BLaER1 treated with 17β-estradiol and CSF1 and Interleukin-3, amounts not matched to agents 10 nM and 100 nM (cell line): Measurements from ENCODE around the gene COG2.

Experiments
- H3K27ac ChIP-seq, 11 experiments: shearing (Covaris generic); formaldehyde crosslinking; 2 replicates each; pipeline ENCODE4 v1.8.1; 2022
- H3K27me3 ChIP-seq, 11 experiments: shearing (Covaris generic); formaldehyde crosslinking; 2 replicates each; pipeline ENCODE4 v1.8.1; 2022
- H3K36me3 ChIP-seq, 11 experiments: shearing (Covaris generic); formaldehyde crosslinking; 2 replicates each; pipeline ENCODE4 v1.8.1; 2022
- H3K4me1 ChIP-seq, 10 experiments: shearing (Covaris generic); formaldehyde crosslinking; 2 replicates each; pipeline ENCODE4 v1.8.1; 2022
- H3K4me2 ChIP-seq, 11 experiments: shearing (Covaris generic); formaldehyde crosslinking; 2 replicates each; pipeline ENCODE4 v1.8.1; 2022
- H3K4me3 ChIP-seq, 10 experiments: shearing (Covaris generic); formaldehyde crosslinking; 2 replicates each; pipeline ENCODE4 v1.8.1; 2022
- H3K9ac ChIP-seq, 11 experiments: shearing (Covaris generic); formaldehyde crosslinking; 2 replicates each; pipeline ENCODE4 v1.8.1; 2022
- H3K9me3 ChIP-seq, 11 experiments: shearing (Covaris generic); formaldehyde crosslinking; replicated peaks in 1 of 11; 2 replicates each; pipeline ENCODE4 v1.8.1; 2022
- H4K20me1 ChIP-seq, 11 experiments: shearing (Covaris generic); formaldehyde crosslinking; 2 replicates each; pipeline ENCODE4 v1.8.1; 2022
- Cebpa-rat ChIP-seq, 11 experiments: shearing (Covaris generic); IDR thresholded peaks; 2 replicates each; pipeline ENCODE4 v1.8.1; 2022

Gene COG2

DNA sequence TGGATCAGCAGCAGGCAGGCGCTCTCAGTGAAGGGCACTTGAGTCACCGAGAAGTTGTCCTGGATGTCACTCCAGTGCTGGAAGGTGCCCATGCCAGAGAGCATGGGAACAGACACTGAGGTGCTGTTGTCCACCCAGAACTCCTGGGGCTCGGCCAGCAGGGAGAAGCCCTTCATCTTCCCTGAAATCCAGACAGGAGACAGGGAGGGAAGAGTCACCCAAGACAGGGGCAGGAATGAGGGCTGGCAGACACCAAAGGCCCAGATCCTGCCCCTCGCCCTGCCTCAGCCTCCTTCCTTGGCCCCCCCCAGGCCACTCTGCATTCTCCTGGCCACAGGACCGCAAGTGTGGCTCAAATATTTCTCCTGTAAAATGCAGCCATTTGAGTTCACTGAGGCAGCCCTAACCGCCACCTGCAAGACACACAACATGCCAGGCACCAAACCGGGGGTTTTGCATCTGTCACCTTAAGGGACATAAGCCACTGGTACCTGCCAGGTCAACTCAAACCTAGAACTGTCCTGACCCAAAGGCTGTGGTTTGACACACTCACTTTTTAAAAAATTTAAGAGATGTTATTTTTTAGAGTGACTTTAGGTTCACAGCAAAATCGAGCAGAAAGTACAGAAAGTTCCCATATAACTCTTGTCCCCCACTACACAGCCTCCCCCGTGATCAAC, 63.9 kb downstream of the COG2 start:
- H4K20me1 ChIP-seq, result no peaks in the 10 kb centered on the region
- peaks cover 0 to 18% (median 13%) of the 10 kb centered on the region in 10 experiments; a peak in 16 of 20 replicates for H3K4me1 ChIP-seq
- no peak overlapping the region for H3K27ac ChIP-seq
- TF ChIP-seq Cebpa-rat (IDR thresholded peaks at IDR 0.05), result no peak
- H3K9me3 ChIP-seq, result no peaks in the 10 kb centered on the region
- H3K4me3 ChIP-seq, result no peak overlapping the region
- H3K4me2 ChIP-seq, result no peak overlapping the region
- no peaks in the 10 kb centered on the region for H3K36me3 ChIP-seq
- no peak overlapping the region for H3K9ac ChIP-seq
- no peaks in the 10 kb centered on the region for H3K27me3 ChIP-seq

DNA sequence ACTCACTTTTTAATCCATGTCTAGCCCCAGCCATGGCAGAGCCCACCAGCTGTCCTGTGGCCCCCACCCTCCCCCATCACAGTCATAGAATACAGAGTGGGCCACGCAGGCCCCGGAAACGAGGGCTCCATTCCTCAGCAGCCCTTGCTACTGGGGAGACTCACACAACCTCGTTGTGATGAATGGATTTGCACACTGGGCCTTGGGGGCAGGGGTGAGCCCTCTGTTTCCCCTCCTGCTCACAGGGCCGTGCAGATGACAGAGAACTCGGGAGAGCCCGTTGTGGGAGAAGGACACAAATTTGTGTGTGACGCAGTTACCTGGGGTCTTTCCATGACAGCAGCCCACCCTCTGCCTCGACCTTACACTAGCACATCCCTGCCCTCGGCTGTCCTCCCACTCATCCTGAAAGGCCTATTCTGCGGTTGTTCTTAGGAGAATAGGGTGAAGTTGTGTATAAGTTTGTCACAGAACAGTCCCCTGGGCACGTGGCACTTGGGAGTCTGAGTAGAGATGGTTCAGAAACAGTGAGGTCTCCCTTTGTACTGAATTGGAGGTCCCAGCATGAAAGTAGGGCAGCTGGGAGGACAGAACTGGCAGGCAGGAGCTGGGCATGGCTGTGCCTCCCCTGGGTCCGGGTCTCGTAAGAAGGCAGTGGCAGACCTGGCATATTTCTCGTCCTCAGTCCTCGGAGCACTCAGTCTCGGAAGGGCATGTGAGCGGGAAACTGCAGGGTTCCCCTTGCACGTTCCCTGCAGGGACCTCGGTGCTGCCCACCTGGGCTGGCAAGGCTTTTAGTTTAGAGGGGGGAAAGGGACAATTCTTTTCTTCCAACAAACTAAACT, 64.8 kb downstream of the COG2 start:
- Histone ChIP-seq H3K9me3 (no peaks in the 10 kb centered on the region), H3K4me2 (peak overlapping the region in 6 of 11 experiments; percentile 39 to 68 (median 50); a peak in 4 of 22 replicates), H4K20me1 (no peaks in the 10 kb centered on the region), H3K4me1 (peaks cover 0 to 18% (median 13%) of the 10 kb centered on the region in 10 experiments; a peak in 16 of 20 replicates), H3K4me3 (no peak overlapping the region), H3K36me3 (no peaks in the 10 kb centered on the region), H3K27ac (no peak overlapping the region), H3K9ac (no peak overlapping the region), H3K27me3 (no peaks in the 10 kb centered on the region)
- no peak; a peak in 1 of 22 replicates for TF ChIP-seq Cebpa-rat (IDR thresholded peaks at IDR 0.05)

DNA sequence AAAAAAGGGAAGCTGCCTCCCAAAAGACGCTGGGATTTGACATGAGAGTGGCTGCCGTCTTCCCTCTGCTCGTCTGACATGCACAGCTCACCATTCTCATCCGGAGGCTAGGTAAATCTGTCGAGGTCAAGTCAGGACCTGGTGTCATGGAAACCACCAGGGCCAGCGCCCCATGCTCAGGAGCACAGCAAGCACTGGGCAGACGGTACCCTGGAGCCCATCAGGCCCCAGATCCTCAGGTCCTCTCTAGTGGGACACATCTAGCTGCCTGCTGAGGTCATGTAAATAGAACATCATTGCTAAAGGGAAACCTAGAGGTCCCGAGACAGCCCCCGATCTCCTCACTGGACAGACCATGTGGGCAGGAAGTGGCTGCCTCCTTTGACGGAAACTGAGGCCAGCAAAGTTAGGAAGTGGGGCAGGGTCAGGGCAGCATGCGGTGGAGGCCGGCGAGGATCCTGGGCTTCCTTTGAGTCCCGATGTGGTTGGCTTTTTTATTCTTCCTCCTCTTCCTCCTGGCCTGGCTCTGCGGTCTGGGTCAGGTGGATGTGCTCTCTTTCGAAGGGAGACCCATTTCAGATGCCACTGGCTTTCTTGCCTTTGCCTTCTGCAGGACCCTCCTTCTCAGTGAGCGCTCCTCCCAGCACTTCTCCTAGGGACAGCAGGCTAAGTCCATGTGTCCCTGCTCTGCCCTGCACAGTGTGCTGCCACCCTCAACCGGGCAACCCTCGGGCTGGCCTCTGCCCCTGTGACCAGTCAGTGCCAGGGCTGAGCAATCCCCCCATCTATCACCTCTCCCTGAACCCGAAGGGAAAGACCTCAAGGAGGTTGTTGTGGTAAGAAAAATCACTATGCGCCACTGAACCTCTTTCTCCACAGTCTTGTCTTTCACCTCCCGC, 65.7 kb downstream of the COG2 start:
- Histone ChIP-seq H3K4me3 (no peak overlapping the region), H3K4me1 (peaks cover 0 to 17% (median 13%) of the 10 kb centered on the region in 10 experiments; a peak in 16 of 20 replicates), H3K9ac (no peak overlapping the region), H4K20me1 (no peaks in the 10 kb centered on the region), H3K27me3 (no peaks in the 10 kb centered on the region), H3K36me3 (no peaks in the 10 kb centered on the region), H3K4me2 (peak overlapping the region; percentile 16 to 68 (median 48); a peak in 20 of 22 replicates), H3K9me3 (no peaks in the 10 kb centered on the region), H3K27ac (no peak overlapping the region)
- TF ChIP-seq Cebpa-rat (IDR thresholded peaks at IDR 0.05), result no peak; a peak in 1 of 22 replicates

DNA sequence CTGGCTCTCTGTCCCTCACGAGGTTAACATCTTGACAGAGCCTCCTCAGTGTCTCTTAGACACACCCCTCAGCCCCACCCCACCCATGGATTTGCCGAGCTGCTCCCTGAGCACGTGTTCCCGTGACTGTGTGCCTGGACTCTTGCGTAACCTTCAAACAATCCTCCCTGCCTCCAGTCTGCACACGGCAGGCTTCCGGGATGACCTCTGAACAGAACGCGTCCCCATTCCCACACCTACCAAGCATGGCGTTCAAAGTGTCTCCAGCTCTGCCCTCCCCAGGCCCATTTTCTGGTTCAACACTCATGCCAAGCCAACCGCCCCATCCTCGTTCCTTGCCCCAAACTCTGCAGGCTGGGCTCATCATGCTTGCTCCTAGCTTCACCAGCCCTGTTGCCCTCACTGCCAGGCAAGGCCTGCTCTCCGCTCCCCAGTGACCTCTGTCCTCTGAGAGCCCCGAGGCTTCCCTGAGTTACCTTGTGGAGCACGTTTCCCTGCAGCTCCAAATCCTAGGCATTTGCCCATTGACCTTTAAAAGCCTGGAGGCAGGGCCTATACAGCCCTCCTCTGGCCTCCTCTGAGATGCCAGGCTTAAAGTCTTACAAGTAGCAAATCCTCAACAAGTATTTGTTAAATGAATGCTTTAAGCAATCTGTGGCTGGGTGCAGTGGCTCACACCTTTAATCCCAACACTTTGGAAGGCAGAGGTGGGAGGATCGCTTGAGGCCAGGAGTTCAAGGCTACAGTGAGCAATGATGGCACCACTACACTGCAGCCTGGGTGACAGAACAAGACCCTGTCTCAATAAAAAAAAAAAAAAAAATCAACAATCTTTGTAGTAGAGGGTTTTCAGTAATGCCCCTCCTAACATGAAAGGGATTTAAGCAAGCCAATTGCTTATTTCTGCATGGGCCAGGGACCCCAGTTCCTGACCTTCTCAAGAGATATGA, 66.6 kb downstream of the COG2 start:
- Histone ChIP-seq H3K36me3 (no peaks in the 10 kb centered on the region), H3K4me3 (no peak overlapping the region), H3K27me3 (no peaks in the 10 kb centered on the region), H3K4me1 (peaks cover 2 to 12% (median 9%) of the 10 kb centered on the region in 10 experiments; a peak in 17 of 20 replicates), H3K9me3 (no peaks in the 10 kb centered on the region), H3K4me2 (peak overlapping the region in 1 of 11 experiments; percentile 57; a peak in 2 of 22 replicates), H3K9ac (no peak overlapping the region), H3K27ac (no peak overlapping the region), H4K20me1 (no peaks in the 10 kb centered on the region)
- TF ChIP-seq Cebpa-rat (IDR thresholded peaks at IDR 0.05), result 0 out of 22 replicates have a peak, but pooled peaks of 2 of the 11 experiments have one; percentile 28 to 30

DNA sequence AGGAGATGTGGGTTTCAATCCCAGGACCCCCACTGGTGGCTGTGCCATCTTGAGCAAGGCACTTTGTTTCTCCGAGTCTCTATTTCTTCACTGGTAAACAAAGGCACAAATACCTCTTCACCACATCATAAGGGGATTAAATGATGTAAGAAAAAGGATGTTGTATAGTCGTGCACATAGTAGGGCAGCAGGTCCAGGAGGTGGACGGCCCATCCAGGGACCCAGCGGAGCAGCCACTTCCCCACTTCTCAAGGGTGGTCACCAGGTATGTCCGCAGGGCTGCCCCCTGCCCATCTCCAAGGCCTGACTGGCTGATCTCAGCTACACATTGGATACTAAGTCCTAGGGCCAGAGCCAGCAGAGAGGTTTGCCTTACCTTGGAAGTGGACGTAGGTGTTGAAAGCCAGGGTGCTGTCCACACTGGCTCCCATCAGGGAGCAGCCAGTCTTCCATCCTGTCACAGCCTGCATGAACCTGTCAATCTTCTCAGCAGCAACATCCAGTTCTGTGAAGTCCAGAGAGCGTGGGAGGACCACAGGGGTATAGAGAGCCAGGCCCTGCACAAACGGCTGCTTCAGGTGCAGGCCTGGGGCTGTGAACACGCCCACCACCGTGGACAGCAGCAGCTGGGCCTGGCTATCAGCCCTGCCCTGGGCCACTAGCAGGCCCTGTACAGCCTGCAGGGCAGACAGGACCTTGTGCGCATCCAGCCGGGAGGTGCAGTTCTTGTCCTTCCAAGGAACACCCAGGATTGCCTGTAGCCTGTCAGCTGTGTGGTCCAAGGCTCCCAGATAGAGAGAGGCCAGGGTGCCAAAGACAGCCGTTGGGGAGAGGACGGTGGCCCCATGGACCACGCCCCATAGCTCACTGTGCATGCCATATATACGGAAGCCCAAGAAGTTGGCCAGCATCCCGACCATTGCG, 67.6 kb downstream of the COG2 start:
- Histone ChIP-seq H3K27ac (no peak overlapping the region), H4K20me1 (no peaks in the 10 kb centered on the region), H3K4me3 (no peak overlapping the region)

DNA sequence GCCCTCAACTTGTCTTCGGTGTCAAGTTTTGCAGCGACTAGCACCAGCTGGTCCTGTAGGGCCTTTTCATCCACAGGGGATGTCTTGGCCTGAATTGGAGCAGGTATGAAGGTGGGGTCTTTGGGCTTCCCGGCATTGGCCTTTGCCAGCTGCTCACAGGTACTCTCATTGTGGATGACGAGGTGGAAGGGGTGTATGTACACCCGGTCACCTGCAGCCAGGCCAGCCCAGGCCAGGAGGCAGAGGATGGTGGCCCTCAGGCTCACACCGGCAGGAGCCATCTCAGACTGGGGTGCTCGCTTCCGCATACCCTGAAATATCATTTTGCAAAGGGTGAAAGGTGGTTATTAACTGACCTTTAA, 68.2 kb downstream of the COG2 start:
- H3K27me3 ChIP-seq, result no peaks in the 10 kb centered on the region
- H3K4me1 ChIP-seq, result peaks cover 5 to 12% (median 10%) of the 10 kb centered on the region in 10 experiments; a peak in 17 of 20 replicates
- H3K9ac ChIP-seq, result no peak overlapping the region
- TF ChIP-seq Cebpa-rat (IDR thresholded peaks at IDR 0.05), result no peak
- no peaks in the 10 kb centered on the region for H3K36me3 ChIP-seq
- H3K9me3 ChIP-seq, result peaks cover 0 to 2% (median under 1%) of the 10 kb centered on the region in 11 experiments; a peak in 4 of 22 replicates
- H3K4me3 ChIP-seq, result no peak overlapping the region
- H3K27ac ChIP-seq, result no peak overlapping the region
- H3K4me2 ChIP-seq, result no peak overlapping the region
- no peaks in the 10 kb centered on the region for H4K20me1 ChIP-seq

More for the DNA sequence above, 67.6 kb downstream of the COG2 start:
- H3K9me3 ChIP-seq, result no peaks in the 10 kb centered on the region
- H3K36me3 ChIP-seq, result no peaks in the 10 kb centered on the region
- H3K4me2 ChIP-seq, result no peak overlapping the region
- no peak for TF ChIP-seq Cebpa-rat (IDR thresholded peaks at IDR 0.05)
- no peaks in the 10 kb centered on the region for H3K27me3 ChIP-seq
- no peak overlapping the region for H3K9ac ChIP-seq
- peaks cover 5 to 12% (median 10%) of the 10 kb centered on the region in 10 experiments; a peak in 17 of 20 replicates for H3K4me1 ChIP-seq

DNA sequence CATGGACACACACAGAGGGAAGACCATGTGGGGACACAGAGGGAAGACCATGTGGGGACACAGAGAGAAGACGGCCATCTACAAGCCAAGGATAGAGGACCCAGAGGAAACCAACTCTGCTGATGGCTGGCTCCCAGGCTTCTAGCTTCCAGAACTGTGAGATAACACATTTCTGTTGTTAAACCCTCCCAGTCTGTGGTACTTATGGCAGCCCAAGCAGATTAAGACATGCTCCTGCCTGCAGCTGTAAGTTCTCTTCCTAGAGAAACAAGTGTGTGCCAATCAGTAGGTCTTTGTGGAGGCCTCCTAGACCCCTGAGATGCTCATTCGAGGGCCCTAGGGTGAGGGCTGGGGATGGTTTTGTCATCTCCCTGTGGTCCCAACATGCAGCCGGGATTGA, 69.0 kb downstream of the COG2 start:
- no peaks in the 10 kb centered on the region for H3K36me3 ChIP-seq
- H3K27me3 ChIP-seq, result no peaks in the 10 kb centered on the region
- no peak overlapping the region for H3K9ac ChIP-seq
- no peak for TF ChIP-seq Cebpa-rat (IDR thresholded peaks at IDR 0.05)
- H4K20me1 ChIP-seq, result no peaks in the 10 kb centered on the region
- H3K4me1 ChIP-seq, result peaks cover 5 to 12% (median 10%) of the 10 kb centered on the region in 10 experiments; a peak in 17 of 20 replicates
- no peak overlapping the region for H3K27ac ChIP-seq
- H3K4me2 ChIP-seq, result no peak overlapping the region
- H3K9me3 ChIP-seq, result peaks cover 3 to 10% (median 8%) of the 10 kb centered on the region in 11 experiments
- H3K4me3 ChIP-seq, result no peak overlapping the region
